Measurements from ENCODE around the gene GRM7.

DNA sequence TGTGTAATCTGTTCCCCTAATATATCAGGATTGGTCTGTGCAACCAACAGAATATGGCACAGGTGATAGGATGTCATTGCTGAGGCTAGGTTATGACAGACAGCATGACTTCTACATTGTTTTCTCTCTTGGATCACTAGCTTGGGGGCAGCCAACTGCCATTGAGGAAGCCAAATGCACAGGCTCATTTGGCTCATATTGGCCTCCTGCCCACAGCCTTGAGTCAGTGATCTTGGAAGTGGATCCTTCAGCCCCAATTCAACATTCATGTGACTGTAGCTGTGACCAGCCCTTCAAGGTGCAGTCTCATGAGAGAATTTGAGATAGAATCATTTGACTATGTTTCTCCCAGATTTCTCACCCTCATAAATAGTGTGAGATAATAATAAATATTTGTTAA, 675.6 kb downstream of the GRM7 start:
- no peak for TF ChIP-seq CTCF (IDR thresholded peaks at IDR 0.05; ENCODE audit: low read depth, low read length)
- no peak for TF ChIP-seq EZH2phosphoT487 (IDR thresholded peaks at IDR 0.05; ENCODE audit: low read depth)
